DOHH2 (cell line): ENCODE results near the gene TEX36.

ENCODE experiments used
- H3F3A ChIP-seq: fragments of 200-600 bp; sonication (generic), shearing (Covaris generic); 2 replicates; pipeline ENCODE4 v1.6.0; 2016; ENCODE audit warnings: antibody characterized with exemption, mild to moderate bottlenecking; ENCODE audit not compliant: control insufficient read depth, insufficient read depth
- H3K27ac ChIP-seq: fragments of 200-600 bp; sonication (generic); 2 replicates; pipeline ENCODE4 v1.5.1; 2014; ENCODE audit warnings: low read depth, mild to moderate bottlenecking, low read length, moderate library complexity
- H3K27me3 ChIP-seq: fragments of 200-600 bp; sonication (generic); 2 replicates; pipeline ENCODE4 v1.6.1; 2014; ENCODE audit warnings: mild to moderate bottlenecking, low read length, mixed read lengths; ENCODE audit not compliant: control insufficient read depth
- H3K36me3 ChIP-seq: fragments of 200-600 bp; sonication (generic); 2 replicates; pipeline ENCODE4 v1.6.1; 2014; ENCODE audit warnings: mild to moderate bottlenecking, low read length, moderate library complexity, mixed read lengths; ENCODE audit not compliant: control insufficient read depth
- H3K4me1 ChIP-seq: fragments of 200-600 bp; sonication (generic); 2 replicates; pipeline ENCODE4 v1.6.1; 2014; ENCODE audit warnings: mild to moderate bottlenecking, low read length, mixed read lengths; ENCODE audit not compliant: control insufficient read depth
- H3K4me2 ChIP-seq: fragments of 200-600 bp; sonication (generic); 2 replicates; pipeline ENCODE4 v1.6.0; 2014; ENCODE audit warnings: mild to moderate bottlenecking, low read length, moderate library complexity
- H3K4me3 ChIP-seq: fragments of 200-600 bp; sonication (generic); 2 replicates; pipeline ENCODE4 v1.5.1; 2014; ENCODE audit warnings: mild to moderate bottlenecking, low read length, mixed read lengths
- H3K79me2 ChIP-seq: fragments of 200-600 bp; sonication (generic); 2 replicates; pipeline ENCODE4 v1.6.1; 2014; ENCODE audit warnings: mild to moderate bottlenecking, low read length, mixed read lengths; ENCODE audit not compliant: control insufficient read depth
- H3K9me2 ChIP-seq: fragments of 200-600 bp; sonication (generic); replicated peaks from 2 replicates; pipeline ENCODE4 v1.6.1; 2014; ENCODE audit warnings: mild to moderate bottlenecking, low read length, mixed read lengths; ENCODE audit not compliant: control insufficient read depth
- H3K9me3 ChIP-seq: fragments of 200-600 bp; sonication (generic); 2 replicates; pipeline ENCODE4 v1.6.1; 2014; ENCODE audit warnings: antibody characterized with exemption, low read length, mixed read lengths; ENCODE audit not compliant: control insufficient read depth, insufficient read depth
- H4K20me1 ChIP-seq: fragments of 200-600 bp; sonication (generic); 2 replicates; pipeline ENCODE4 v1.6.0; 2014; ENCODE audit warnings: low read depth, mild to moderate bottlenecking, antibody characterized with exemption, low read length, moderate library complexity; ENCODE audit not compliant: control insufficient read depth, insufficient read depth
- EZH2phosphoT487 ChIP-seq: fragments of 200-600 bp; sonication (generic); IDR thresholded peaks from 2 replicates; pipeline ENCODE4 v1.6.1; 2017; ENCODE audit warnings: borderline replicate concordance, mild to moderate bottlenecking, antibody characterized with exemption, low read length, moderate library complexity, mixed read lengths
- TF ChIP-seq, protein P1 (sequence below): fragments of 200-600 bp; sonication (generic); IDR thresholded peaks from one replicate; pipeline ENCODE4 v1.5.1; 2014; ENCODE audit warnings: antibody characterized with exemption, mild to moderate bottlenecking, low read depth, low read length; ENCODE audit not compliant: poor library complexity, severe bottlenecking

Gene TEX36

DNA sequence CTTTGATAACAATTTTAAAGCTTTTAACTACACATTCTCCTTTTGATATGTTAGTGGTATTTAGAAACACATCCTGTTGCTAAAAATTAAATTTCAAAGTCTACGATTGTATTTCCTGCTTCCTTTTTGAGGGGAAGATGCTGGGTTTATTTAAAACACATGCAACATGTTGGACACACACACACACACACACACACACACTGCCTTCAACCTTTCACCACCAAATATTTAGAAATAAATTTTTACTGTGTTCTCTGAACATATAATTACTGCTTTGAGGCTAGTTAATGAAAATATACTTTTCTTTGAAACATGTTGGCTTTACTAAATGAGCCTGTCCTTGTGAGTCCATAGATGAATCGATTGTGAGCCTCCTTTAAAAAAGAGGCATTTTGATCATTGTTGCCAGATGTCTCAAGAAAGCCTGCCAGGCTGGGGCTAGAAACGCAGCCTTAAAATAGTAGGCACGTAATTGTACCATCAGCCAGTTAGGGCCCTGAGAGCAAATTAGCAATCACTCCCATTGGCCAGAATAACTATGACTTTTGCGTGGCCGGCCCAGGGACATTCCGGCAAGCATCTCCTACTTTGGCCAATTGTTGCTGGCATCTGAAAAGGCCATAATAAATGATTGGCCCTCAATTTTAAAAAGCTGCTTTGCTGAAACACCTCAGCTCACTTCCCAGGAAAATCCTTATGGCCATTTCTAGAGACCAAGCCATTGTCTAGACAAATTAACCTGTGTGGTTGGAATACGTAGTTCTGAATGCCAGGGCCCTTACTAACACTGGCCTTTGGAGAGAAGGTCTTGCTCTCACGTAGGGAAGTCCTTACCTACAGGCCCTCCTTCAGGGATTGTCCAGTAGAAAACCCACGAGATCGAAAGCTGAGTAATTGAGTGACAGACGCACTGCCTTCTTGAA, 9.9 kb upstream of the TEX36 start:
- no peaks in the 10 kb centered on the region for H3F3A ChIP-seq
- H3K4me3 ChIP-seq = 0 out of 2 replicates have a peak overlapping the region, but pooled peaks have one; percentile 18
- H3K9me2 ChIP-seq = no peaks in the 10 kb centered on the region
- H3K27ac ChIP-seq = no peak overlapping the region
- H4K20me1 ChIP-seq = no peaks in the 10 kb centered on the region
- peak overlapping the region; percentile 44 for H3K4me2 ChIP-seq
- peaks cover 13% of the 10 kb centered on the region for H3K4me1 ChIP-seq
- TF ChIP-seq EZH2phosphoT487 = no peak
- TF ChIP-seq, protein P1, sequence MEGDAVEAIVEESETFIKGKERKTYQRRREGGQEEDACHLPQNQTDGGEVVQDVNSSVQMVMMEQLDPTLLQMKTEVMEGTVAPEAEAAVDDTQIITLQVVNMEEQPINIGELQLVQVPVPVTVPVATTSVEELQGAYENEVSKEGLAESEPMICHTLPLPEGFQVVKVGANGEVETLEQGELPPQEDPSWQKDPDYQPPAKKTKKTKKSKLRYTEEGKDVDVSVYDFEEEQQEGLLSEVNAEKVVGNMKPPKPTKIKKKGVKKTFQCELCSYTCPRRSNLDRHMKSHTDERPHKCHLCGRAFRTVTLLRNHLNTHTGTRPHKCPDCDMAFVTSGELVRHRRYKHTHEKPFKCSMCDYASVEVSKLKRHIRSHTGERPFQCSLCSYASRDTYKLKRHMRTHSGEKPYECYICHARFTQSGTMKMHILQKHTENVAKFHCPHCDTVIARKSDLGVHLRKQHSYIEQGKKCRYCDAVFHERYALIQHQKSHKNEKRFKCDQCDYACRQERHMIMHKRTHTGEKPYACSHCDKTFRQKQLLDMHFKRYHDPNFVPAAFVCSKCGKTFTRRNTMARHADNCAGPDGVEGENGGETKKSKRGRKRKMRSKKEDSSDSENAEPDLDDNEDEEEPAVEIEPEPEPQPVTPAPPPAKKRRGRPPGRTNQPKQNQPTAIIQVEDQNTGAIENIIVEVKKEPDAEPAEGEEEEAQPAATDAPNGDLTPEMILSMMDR = no peak
- no peaks in the 10 kb centered on the region for H3K79me2 ChIP-seq
- no peaks in the 10 kb centered on the region for H3K9me3 ChIP-seq
- H3K27me3 ChIP-seq = peaks cover 3% of the 10 kb centered on the region; the same call in 1 of the 2 replicates
- no peaks in the 10 kb centered on the region for H3K36me3 ChIP-seq

DNA sequence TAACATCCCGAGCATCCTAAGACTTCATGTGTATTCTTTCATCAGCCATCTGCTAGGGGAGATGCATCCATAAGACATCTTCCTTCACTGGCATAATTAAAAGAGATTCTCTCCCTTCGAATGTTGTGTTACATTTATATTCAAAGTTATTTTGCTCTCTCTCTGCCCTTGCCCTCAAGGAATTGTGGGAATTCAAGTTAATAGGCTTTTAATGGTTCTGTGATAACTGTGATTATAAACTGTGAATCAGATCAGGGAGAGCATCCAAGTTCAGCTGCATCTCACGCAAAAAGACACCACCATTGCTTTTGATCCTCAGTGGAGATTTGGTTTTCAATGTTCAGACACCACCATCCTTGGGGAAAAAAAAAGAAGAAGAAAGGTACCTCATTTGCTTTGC, 9.2 kb upstream of the TEX36 start:
- Histone ChIP-seq H3K79me2 (no peaks in the 10 kb centered on the region), H3K36me3 (no peaks in the 10 kb centered on the region), H3F3A (no peaks in the 10 kb centered on the region), H3K27ac (no peak overlapping the region), H3K9me3 (no peaks in the 10 kb centered on the region), H3K4me3 (0 out of 2 replicates have a peak overlapping the region, but pooled peaks have one; percentile 18), H3K9me2 (no peaks in the 10 kb centered on the region), H4K20me1 (no peaks in the 10 kb centered on the region), H3K27me3 (peaks cover 3% of the 10 kb centered on the region; the same call in 1 of the 2 replicates), H3K4me1 (peaks cover 13% of the 10 kb centered on the region), H3K4me2 (peak overlapping the region; percentile 44)
- TF ChIP-seq, protein P1 = no peak
- TF ChIP-seq EZH2phosphoT487 = no peak

DNA sequence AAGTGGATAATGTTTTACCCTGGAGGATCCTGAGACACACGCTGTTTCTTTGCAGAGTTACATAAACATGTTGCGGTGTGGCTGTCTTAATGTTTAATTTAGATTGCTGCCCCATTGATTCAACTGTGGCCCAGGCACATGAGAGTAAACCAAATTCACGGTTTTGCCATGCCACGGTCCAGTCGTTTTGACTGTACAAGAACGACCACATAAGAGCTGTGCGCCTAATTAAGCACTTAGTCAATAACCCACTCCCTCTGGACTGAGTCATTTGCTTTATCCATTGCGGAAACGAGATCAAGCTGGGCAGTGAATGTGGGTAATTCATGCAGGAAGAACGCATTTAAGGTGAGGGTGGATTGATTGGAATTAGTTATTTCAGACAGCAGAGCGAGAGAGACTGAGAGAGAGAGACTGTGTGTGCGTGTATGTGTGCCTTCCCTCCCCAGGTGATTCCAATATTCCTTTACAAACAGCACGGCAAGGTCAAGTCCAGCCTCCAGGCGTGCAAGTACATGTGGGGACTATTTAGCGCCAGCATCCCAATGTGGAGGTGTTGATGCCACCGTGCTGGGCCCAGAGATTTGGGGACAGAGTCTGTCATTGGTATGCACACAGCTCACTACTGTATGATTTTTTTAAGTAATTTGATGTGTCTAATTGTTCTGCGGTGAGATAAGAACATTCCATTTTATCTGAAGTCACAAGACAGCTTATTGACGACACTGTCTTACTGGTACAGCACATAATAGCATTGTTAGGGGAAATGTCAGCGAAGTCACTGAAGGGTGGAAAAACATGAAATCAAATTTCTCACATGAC, 8.4 kb upstream of the TEX36 start:
- no peaks in the 10 kb centered on the region for H3K79me2 ChIP-seq
- H3K9me2 ChIP-seq = no peaks in the 10 kb centered on the region
- no peaks in the 10 kb centered on the region for H3K36me3 ChIP-seq
- H4K20me1 ChIP-seq = no peaks in the 10 kb centered on the region
- H3F3A ChIP-seq = no peaks in the 10 kb centered on the region
- no peak overlapping the region for H3K4me2 ChIP-seq
- H3K27me3 ChIP-seq = peaks cover 3% of the 10 kb centered on the region; the same call in 1 of the 2 replicates
- H3K9me3 ChIP-seq = no peaks in the 10 kb centered on the region
- H3K4me3 ChIP-seq = no peak overlapping the region
- H3K27ac ChIP-seq = no peak overlapping the region
- H3K4me1 ChIP-seq = peaks cover 13% of the 10 kb centered on the region
- TF ChIP-seq, protein P1 = no peak
- no peak for TF ChIP-seq EZH2phosphoT487
